Left ventricle myocardium superior (tissue), 1 donor: ENCODE results near the gene SAMD8. TPM values are rescaled to one million over a fixed set of nuclear protein-coding genes. Genes with fewer than 3 reads are reported as not detected.

Experiments used
- ATAC-seq: fragments of 200-7000 bp; cut with Tn5 transposase; one replicate; pipeline ENCODE4 v1.9.1; 2020; ENCODE audit warnings: mild to moderate bottlenecking, moderate library complexity
- DNase-seq: peaks from one replicate; pipeline ENCODE4 v3.0.0-alpha.2; 2020
- intact Hi-C: fragments of 100-400 bp; cut with micrococcal nuclease; formaldehyde crosslinking; loops from one replicate; pipeline ENCODE4 v1.11.0; 2022
- total RNA-seq: library from RNA; stranded (reverse); fragmentation: NEBNext Ultra II Directional; extraction: Animal tissue kit (Norgen Biotek cat#: 25700); gene quantifications from one replicate; pipeline ENCODE4 v1.2.1, GENCODE V29; 2021
- donor health status: DM: no; HTN: yes; CAD: no; lungs with severe emphysema.

The SAMD8 gene
- total RNA-seq, 1 donor from 2014 or later: 23.1 TPM

DNA sequence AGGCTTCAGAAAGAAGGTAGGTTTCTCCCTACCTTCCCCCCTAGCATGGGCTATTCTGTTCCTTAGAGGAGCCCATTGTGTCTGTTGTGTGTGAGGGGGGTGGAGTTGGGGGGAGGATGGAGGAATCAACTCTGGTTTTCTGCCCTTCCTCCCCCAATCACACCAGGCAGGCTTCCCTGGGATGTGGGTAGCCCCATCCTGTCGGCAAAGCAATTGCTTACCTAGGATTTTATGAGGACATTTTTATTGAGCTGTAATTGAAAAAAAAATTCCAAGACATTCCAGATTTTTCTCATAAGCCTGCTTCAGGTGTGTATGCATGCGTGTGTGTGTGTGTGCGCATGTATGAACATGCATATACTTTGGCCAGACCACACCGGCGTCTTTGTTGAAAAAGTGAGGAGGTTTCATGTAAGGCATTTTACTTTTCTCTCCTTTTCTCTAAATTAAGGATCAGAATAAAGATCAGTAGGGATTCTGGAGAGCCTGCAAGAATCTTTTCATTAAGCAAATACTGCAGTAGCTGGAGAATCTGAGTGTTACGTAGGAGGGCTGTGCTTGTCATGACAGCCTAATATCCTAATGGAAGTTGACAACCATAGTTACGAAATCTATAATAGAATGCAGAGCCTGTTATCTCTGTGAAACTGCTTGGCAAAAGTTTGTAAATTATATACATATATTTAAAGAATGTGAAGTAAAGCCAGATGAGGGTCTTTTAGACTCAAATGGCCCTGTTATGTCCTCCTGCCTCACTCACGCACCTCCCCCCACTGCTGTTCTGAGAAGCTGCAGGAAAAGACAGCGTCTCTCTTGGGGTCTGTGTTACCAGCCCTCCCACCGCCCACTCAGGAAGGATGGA lies 27.3 kb upstream of the SAMD8 start:
- intact Hi-C loops: no loop called here
- ATAC-seq (no peak), DNase-seq (no peak)

DNA sequence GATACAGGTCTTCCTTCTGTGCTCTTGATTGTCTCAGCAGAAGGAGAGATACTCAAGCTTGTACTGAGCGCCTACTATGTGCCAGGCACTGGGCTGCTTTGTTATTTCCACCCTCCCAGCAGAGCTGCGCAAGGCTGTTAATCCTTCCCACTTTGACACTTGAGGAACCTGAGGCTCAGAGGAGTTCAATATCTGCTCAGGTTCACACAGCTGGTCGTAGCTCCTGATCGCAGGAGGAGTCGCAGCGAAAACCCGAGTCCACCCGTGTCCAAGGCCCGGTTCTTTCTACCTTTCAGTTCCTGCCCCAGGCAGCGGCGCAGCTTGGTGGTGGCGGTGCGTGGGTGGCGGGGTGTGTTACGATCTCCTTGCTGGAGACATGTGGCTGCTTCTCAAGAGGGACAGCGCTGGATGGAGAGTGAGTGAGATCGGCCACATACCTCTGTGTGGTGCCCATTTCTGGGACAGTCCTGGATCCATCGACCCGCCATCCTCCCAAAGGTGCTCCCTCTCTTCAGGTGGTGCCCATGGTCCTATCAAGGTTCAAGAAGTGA lies 26.5 kb upstream of the SAMD8 start:
- intact Hi-C loops: no loop called here

DNA sequence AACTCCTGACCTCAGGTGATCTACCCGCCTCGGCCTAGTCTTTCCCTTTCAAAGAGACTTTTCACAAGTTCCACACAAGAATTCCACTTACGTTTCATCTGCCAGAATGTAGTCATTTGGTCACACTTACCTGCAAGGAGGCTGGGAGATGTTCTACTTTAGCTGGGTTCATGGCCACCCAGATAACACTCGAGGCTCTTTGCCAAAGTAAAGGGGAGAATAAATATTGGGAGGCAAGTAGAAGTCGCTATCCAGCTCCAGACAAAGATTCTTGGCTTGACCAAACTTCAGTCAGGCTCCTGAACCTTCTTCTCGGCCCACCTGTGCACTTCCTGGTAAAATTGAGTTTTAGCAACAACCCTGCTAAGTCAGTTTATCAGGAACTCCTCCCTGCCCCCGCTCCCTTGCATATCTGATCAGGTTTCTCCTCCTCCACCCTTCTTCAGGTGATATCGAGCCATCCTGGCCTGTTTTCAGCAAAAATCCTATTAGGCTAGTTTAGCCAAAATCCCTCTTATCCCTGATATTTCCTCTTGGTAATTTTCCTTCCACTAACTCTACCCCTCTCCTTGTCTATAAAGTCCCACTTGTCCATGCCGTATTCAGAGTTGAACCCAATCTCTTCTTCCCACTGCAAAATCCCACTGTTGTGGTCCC lies 25.1 kb upstream of the SAMD8 start:
- DNase-seq (no peak), ATAC-seq (no peak)
- intact Hi-C loops: no loop called here

More for the DNA sequence above, 26.5 kb upstream of the SAMD8 start:
- ATAC-seq: no peak
- no peak for DNase-seq

DNA sequence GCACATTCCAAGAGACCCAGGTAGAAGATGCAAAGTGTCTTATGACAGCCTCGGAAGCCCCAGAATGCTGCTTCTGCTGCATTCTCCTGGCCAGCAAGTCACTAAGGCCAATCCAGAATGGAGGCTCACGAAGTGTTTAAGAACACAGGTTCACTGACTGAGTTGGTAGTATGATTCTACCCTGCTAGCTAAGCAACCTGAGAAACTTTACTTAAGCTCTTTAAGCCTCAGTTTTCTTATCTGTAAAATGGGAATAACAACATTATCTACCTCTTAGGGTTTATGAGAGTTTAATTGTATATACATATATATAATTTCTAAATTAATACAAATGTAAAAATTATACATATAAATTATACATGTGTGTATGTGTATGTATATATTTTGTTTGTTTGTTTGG lies 22.8 kb upstream of the SAMD8 start:
- intact Hi-C loops: no loop called here
- no peak for DNase-seq
- no peak for ATAC-seq

DNA sequence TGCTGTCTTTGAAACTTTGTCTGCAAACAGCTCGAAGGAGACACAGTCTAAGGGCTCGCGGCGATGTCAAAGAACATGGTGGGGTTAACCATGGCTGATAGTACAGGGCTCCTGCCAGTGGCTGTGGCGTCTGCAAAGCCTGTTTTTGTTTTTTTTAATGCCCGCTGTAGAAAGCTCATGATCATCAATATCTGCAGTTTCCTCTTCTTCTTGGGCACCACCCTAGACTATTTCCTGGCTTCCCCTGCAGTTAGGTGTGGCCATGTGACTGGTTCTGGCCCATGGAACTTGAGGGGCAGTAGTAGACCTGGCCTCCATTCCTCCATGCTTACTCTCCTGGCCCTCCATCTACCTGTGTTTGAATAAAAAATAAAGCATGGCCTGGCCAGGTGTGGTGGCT lies 21.8 kb upstream of the SAMD8 start:
- ATAC-seq (no peak), DNase-seq (no peak)
- intact Hi-C loops: no loop called here

DNA sequence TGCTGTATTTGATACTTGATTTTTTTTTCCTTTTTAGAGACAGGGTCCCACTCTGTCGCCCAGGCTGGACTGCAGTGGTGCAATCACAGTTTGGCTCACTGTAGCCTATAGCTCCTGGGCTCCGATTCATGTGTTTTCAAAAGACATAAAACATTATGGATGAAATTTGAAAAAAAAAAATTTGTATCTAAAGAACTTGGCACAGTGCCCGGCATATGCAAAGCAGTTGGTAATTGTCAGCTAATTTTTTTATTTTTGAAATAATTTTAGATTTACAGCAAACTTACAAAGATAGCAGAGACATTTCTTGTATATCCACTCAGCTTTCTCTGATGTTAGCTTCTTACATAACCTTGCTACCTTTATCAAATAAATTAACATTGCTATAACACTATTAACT lies 20.3 kb upstream of the SAMD8 start:
- ATAC-seq (no peak), DNase-seq (no peak)
- intact Hi-C loops: no loop called here

DNA sequence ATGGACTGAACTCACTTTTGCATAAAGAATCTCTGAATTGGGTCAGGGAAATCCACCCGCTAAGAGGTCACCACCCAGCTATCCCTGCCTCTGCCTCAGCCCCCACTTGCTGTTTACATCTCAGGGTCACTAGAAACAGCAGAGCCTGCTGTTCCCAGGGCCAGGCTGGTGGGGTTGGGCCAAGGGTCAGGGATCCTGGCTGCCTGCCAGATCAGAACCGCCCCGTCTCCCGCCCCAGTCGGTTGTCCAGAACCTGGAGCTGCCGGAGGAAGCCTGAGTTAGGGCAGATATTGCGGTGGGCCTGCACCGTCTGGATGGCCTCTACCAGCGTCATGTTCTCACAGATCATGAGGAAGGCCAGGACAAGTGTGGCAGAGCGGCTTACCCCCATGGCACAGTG lies 17.0 kb upstream of the SAMD8 start:
- ATAC-seq (no peak), DNase-seq (no peak)
- intact Hi-C loops: no loop called here

DNA sequence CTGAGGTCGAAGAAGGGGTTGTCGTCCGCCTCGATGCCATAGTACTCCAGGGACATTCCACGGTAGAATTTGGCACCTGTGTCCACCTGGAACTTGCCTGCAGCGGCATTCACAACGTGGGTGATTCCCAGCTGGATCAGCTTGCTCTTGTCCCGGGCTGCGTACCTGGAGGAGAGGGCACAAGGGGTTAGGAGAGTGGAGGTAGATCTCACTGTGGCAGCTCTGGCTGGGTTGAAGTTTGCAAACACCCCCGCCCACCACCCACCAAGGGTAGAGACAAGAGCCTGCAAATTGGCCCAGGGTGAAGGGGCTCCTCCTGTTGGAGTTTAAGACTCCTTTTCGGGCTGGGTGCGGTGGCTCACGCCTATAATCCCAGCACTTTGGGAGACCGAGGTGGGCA lies 15.8 kb upstream of the SAMD8 start:
- intact Hi-C loops: no loop called here
- no peak for DNase-seq
- no peak for ATAC-seq

DNA sequence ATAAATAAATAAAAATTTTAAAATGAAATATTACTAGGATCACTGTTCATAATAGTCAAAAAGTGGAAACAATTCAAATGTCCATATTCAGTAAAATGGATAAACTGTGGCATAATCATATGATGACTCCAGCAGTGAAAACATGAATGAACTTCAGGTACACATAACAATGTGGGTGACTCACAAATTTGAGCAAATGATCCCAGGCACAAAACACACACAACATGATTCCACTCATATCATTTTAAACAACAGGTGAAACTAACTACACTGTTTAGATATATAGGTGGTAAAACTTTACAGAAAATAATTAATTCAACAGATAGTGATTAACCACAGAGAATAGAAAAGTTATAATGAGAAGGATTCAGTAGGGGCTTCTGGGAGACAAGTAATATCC lies 14.7 kb upstream of the SAMD8 start:
- DNase-seq: no peak
- ATAC-seq: no peak
- intact Hi-C loops: no loop called here

DNA sequence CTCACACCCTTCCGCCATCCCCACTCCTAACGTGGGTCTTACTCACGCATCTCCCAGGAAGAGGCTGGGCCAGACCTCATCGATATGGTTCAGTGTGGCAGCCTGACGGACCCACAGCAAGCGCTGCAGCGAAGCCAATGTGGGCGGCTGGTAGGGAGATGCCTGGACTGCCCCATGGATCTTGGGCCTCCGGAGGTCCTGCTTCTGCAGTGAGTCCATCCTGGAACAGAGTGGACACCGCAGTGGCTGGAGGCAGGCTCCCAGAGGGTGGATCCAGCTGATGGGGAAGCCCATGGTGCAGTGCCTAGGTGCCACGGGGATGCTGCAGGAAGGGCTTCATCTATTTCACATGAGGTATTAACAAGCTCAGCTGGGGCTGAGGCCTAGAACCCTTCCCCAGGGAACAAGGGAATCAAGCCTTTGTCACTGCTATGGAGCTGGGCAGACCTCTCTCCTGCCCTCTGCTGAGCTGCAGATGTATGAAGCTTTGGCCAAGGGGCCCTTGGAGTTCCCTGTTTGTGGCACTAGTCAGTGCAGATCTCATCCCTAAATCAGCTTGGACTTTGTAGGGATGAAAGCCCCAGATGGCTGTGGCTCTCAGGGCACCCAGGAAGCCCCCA lies 13.7 kb upstream of the SAMD8 start:
- DNase-seq (no peak), ATAC-seq (no peak)
- intact Hi-C loops: no loop called here

DNA sequence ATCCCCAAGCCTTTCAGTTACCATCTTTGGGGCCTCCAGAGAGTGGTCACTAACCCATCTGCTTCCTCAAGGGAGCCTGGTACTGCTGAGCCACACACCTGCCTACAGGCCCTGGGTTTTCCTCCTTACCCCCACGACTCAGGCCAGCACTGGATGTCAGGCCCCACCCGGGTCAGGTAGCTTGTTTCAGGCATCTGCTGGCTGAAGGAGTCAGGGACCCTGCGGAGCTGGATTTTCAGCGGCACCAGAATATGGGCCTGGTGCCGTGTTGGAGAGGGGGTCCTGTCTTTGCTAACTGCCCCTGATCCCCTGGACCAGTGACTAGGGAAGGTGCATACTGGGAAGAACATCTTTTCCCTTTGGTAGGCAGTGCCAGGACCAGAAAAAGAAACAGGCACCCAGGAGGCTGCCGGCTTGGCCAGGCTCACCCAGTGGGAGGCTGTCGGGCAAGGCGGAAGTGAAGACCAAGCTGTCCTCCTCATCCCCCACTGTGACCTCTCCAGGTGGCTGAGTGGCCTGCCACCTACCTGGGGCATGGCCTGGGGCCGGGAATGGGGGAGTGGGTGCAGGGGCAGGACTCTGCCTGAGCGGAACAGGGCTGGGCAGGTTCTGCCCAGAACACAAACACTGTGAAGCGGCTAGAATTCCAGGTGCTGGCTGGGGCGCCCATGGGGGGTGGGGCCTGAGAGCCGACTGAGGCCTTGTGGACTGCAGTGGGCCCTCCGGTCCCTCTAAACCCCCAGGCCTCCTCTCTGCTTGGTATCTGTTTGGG lies 12.4 kb upstream of the SAMD8 start:
- intact Hi-C loops: no loop called here
- ATAC-seq: no peak
- no peak for DNase-seq

DNA sequence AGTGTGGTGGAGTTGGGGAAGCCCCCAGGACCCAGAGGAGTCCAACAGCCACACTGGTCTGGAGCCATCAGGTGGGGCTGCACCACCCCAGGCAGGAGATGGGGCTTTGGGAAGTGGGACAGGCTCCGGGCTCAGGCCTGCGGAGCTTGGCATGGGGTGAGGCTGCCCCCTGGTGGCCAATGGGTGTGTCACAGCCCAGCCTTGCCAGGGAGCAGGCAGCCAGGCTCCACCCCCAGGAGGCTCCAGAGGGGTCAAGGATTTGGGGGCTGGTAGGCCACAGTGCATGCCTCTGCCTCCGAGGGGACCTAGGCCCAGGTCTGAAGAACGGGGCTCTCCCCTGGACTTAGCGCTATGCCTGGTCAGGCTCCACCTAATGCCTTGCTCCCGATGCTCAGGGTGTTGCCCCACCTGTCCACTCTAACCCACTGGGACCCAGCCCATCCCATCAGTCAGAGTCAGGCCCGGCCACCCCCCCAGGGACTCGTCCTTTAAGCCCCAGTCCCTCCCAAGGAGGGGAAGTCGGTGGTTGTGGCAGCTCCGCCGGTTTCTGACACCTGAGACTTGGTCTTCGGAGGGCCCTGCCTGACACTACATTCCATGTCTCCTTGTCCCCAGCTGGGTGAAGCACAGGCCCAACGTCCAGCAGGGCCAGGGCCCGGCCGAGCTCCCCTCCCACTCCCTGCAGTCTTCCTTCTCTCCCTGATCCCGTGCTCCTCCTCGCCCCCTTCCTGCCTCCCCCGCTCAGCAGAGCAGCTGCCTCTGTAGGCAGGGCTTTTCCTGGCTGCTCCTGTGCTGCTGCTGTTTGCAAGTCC lies 11.3 kb upstream of the SAMD8 start:
- DNase-seq (peak; percentile 90), ATAC-seq (peak; percentile 80)
- intact Hi-C loops: loop anchor here (10.0 kb wide), 1 partner anchor 835 kb away; no protein-coding TSS in a partner anchor

DNA sequence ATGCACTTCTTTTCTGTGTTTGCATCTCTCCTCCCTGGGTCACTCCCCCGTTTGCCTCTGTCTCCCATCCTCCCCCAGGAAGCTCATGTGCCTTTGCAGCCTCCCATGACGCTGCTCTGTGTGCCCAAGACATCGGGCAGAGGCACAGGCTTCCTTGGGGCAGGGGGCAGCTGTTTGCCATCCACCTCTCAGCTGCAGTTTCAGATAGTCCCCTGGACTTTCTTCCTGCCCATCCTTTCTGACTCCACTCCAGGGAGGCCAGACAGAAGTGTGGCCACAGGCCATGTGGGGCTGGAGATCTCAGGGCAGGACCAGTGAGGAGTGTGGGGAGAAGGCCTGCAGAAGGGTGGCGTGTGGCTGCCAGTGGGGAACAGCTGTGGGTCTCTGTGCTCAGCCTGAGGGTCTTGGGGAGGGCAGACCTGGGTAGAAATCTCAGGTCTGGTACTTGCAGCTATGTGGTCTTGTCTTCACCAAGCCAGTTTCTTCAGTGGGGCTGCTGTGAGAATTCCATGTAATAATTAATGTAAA lies 10.6 kb upstream of the SAMD8 start:
- intact Hi-C loops: loop anchor here (10.0 kb wide), 1 partner anchor 836 kb away; no protein-coding TSS in a partner anchor
- no peak for DNase-seq
- peak; percentile 4 for ATAC-seq

DNA sequence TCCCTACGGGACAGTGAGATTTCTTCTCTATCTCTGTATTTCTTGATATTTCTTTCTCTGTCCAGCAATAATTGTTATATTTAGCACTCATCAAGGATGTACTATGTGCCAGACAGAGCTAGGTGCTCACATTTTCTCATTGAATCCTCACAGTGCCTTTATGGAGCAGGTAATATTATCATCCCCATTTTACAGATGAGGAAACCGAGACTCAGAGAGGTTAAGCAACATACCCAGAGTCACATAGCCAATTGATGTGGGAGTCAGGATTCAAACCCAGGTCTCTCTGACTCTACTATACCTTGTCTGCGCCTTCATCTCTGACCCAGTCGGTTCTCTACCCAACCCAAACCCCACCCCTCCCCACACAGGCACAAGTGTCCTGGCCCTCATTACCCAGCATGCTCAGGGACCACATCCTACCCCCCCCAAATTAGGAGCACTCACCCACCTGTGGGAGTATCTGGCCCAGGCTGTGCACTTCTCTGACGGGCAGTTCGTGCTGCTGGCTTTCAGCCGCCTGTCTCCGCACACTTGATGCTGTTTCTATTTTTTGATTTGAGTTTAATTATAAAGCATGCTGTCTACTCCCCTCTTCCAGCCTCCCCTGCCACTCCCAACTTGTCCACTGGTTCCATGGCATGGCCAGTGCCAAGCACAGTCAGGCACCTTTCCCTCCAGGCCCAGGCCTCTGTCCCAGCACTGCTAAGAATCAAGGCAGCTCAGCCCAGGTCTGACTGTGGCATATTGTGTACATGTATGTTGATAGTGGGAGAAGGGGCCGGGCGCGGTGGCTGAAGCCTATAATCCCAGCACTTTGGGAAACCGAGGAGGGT lies 9.8 kb upstream of the SAMD8 start:
- intact Hi-C loops: loop anchor here (10.0 kb wide), 1 partner anchor 837 kb away; no protein-coding TSS in a partner anchor
- peak; percentile 79 for ATAC-seq
- DNase-seq: peak; percentile 68

DNA sequence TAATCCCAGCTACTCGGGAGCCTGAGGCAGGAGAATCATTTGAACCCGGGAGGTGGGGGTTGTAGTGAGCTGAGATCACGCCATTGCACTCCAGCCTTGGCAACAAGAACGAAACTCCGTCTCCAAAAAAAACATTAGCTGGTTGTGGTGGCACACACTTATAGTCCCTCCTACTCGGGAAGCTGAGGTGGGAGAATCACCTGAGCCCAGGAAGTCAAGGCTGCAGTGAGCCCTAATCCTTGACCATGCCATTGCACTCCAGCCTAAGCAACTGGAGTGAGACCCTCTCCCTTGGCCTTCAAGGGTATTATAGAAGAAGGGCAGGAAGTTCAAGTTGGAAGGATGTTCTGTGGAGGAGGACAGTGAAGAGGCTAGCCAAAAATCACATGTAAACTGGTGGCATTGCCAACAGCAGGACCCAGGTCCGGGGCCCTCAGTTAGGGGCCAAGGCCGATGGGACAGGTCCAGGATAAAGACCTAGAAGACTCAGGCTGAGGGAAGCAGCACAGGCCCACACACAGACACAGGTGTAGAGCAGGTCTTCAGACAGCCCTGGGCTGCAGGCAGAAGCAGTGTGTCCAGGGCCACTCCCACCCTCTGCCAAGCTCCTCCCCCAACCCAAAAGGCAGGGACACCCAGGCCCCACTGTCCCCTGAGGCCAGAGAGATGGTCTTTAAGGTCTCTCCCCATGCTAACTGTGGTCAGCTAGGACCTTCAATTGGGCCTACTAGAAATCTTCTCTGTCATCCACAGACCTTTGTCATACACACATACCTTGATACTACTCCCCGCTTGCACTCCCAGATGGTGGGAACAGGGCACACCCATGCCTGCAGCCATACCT lies 8.4 kb upstream of the SAMD8 start:
- no peak for ATAC-seq
- no peak for DNase-seq
- intact Hi-C loops: loop anchor here (10.0 kb wide), 1 partner anchor 838 kb away; no protein-coding TSS in a partner anchor
